GM12873 (cell line): Measurements from ENCODE around the gene NRP1.

Experiments used
- TF ChIP-seq, protein P1 (sequence below): IDR thresholded peaks from 2 replicates; pipeline ENCODE4 v1.5.1; 2012; ENCODE audit warnings: low read depth, mild to moderate bottlenecking, moderate library complexity, low read length, control low read depth; ENCODE audit not compliant: insufficient read depth; ENCODE audit errors: missing control alignments

The NRP1 gene

DNA sequence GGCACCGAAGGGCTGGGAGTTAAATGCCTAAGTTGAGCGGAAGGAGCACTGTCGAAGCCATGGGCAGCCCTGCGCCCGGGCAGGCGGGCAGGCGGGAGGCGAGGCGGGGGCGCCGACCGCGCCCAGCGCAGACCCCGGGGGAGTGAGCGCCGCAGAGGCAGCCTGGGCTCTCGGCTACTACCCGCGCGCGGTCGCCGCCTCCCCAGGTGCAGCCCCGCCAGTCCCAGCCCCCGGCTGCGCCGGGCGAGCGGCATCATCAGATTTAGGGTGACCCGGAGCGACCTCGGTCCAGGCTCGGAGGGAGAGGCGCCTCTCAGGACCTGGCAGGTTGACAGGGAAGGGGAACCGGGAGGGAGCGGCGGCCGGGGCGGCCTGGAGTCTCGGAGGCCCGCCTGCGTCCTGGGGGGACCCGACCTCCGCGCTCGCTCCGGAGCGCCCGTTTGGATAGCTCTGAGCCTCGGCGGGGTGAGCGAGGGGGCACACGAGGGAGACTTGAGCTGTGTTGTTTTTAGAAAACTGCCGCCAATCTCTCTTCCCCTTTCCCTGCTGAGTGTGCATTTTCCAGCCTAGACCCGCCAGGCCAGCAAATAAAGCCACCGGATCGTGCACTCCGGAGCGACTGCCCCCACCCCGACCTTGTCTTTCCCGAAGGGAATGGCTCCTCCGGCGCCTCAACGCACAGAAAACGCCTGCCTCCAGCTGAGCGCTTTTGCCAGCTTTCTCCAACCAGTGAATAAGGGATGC, 2.3 kb upstream of the NRP1 start:
- TF ChIP-seq, protein P1, sequence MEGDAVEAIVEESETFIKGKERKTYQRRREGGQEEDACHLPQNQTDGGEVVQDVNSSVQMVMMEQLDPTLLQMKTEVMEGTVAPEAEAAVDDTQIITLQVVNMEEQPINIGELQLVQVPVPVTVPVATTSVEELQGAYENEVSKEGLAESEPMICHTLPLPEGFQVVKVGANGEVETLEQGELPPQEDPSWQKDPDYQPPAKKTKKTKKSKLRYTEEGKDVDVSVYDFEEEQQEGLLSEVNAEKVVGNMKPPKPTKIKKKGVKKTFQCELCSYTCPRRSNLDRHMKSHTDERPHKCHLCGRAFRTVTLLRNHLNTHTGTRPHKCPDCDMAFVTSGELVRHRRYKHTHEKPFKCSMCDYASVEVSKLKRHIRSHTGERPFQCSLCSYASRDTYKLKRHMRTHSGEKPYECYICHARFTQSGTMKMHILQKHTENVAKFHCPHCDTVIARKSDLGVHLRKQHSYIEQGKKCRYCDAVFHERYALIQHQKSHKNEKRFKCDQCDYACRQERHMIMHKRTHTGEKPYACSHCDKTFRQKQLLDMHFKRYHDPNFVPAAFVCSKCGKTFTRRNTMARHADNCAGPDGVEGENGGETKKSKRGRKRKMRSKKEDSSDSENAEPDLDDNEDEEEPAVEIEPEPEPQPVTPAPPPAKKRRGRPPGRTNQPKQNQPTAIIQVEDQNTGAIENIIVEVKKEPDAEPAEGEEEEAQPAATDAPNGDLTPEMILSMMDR, result no peak

DNA sequence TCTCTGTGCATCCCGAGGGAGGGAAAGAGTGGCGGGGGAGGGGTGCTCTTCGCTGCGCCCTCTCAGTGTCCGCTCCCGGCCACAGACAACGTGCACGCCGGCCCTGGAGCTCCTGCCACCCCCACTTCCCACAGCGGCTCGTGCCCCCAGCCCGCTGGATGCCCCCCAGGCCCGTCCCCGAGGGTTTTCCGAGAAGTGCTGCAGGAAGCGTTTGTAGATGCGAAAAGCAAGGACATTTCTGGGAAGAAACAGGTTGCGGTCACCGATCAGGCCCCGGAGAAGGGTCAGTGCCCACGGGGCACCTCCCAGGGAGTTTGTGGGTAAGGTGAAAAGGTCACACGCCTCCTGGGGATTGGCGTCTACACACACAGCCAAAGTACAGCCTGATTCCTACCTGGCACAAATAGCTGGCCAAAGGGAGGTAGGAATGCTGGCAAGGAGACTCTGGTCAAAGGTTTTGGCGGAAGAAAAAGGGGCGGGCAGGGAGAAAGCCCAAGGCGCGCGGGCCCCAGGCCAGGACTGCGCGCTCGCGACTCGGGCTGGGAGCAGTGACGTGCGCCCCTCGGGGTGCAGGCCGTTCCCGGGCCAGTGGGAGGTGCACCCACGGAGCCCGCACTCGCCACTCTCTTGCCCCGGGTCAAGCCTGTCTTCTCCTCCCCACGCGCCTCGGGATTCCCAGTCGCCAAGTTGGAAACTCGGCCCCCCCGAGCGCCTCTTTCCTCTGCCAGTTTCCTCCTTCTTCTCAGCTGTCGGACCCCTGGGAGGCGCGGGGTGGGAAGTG, 1.5 kb upstream of the NRP1 start:
- TF ChIP-seq, protein P1, result no peak

DNA sequence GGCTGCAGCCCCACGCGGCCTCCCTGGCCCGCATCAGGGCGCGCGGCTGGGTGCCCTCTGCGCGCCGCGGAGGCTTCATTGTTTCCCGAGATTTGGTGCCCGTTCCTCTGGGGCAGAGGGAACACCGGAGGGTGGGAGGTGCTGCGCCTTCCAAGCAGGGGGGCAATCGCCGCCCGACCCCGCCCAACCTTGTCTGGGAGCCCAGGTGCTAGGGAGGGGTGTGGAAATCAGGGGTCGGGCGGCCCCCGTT, 1.0 kb upstream of the NRP1 start:
- TF ChIP-seq, protein P1, result no peak

DNA sequence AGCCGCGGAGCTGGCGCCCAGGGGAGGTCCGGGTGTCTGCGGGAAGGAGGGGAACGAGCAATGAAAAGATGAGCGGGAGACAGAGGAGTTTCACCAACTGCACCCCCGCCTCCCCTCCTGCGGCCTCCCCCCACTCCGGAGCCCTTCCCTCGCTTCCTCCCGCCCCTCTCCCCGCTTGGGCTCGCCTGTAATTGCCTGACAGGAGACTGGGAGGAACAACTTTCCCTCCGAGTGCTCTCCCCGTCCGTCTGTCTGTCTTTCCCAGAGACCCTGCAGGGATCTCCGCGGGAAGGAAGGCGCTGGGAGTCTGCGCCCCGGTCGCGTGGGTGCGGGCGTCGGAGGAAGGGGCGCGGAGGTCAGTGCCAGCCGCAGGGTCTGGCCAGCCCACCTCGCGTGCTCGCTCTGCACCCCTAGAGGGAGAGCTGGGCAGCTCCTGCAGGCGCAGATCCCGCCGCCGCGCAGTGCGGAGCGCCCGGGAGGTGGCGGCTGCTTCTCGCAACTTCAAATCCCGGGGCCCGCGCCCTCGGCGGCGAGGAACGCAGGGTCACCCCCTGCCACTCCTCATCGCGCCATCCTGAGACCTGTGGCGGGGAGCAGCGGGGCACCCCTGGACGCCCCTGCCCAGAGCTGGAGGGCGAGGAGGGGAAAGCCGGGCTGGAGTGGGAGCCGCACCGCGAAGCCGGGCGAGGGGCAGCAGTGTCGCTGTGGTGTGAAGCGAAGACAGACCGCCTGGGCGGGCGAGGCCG, 511 bp upstream of the NRP1 start:
- TF ChIP-seq, protein P1, result peak; percentile 31

DNA sequence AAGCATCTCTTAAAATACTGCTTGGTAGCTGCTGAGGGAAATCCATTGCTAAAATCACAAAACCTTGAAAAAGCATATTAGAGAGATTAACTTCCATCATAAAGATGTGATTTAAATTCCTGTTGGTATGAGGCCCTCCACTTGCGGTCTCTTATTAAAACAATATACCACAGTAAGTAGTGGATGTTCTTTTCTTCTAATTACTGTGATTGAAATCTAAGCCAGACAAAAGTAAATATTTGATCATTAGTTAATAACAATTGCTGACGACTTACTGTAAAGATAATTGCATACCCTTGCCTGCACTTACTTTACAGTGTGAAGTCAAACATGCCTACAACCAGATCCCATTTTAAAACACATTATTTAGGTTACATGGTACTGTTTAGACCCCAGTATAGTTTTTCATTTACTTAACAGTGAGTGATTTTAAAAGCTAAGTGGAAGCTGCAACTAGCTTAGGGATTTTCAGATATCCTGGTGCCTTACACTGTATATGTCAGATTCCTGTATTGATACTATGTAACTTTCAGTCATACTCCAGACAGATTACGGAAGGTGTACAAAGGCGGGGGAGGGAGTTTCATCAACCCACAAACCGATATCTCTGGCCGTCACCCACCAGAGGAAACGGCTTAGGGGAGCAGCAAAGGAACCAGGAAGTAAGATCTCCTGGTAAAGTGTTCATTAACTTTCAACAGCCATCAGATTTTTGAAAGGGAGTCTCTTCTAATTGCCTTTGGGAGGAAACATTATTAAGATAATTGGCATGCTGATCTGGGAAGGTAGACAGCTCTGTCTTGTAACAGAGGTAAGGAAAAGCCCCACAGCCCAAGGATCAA, 986 bp downstream of the NRP1 start:
- TF ChIP-seq, protein P1, result no peak

DNA sequence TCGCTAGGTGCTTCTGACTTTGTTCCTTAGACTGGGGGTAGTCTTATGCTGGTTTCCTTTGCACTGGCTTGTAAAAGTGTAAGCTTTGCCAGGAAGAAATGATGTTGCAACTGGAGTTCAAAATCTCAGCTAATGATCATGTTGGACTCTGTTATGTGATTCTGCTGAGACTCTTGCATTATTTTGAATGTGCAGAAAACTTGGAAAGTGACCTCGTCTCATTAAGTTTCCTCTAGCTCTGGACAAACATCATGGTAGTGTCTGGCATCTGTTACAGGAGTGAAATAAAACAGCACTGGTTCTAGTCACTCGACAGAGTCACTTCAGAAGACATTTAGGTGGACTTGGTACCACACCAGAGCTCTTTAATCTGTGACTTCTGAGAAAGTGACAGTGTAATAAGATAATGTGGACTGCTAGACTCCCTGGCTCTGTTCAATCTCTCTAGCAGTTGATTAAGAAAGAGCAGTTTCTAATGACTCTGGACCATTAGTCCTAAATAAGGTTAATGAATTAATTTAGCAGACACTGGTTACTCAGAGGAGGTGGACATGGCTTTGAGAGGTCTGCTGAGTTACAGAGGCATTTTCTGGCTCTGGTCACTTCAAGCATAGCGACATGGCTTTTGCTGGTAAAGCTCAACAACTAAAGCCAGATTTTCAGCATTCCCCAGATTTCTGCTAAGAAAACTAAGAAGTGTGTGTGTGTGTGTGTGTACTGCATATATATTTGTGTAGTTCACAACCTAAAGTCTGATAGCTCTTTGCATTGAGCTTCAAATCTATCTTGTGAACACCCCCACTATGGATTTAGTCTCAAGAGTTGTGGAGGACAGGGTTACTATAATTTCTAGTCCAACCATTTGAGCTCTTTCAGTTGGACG, 2.0 kb downstream of the NRP1 start:
- TF ChIP-seq, protein P1, result no peak
